MCF 10A (cell line): ENCODE measurements around the gene ZC3H11A. TPM values are rescaled to one million over a fixed set of nuclear protein-coding genes. Genes with fewer than 3 reads are reported as not detected.

Experiments
- BruUV-seq: library from RNA; stranded (reverse); fragments of 400-500 nt; replicated peaks from 2 replicates; lab custom pipeline; 2021; lab: Mats Ljungman, UMichigan
- CTCF ChIA-PET: fragments of 300-600 bp; sonication (Branson Sonifier 250); formaldehyde crosslinking; extraction: SDS; loops from one replicate; lab custom pipeline; 2021; ENCODE audit warnings: antibody characterized with exemption, inconsistent platforms; lab: Yijun Ruan, JAX
- POLR2A ChIA-PET: fragments of 300-600, 350-650 bp; sonication (Branson Sonifier 250); formaldehyde crosslinking; extraction: SDS; loops from one replicate; lab custom pipeline; 2020; ENCODE audit warnings: antibody characterized with exemption, inconsistent platforms; lab: Yijun Ruan, JAX
- DNase-seq: peaks from one replicate; pipeline ENCODE4 v3.0.0-alpha.2; 2018; ENCODE audit not compliant: unreplicated experiment
- H3K27ac Mint-ChIP-seq: one replicate; pipeline ENCODE4 v1.8.0; 2022; ENCODE audit warnings: mild to moderate bottlenecking, low read depth, mixed read lengths; ENCODE audit not compliant: unreplicated experiment
- H3K27me3 Mint-ChIP-seq: one replicate; pipeline ENCODE4 v1.8.0; 2022; ENCODE audit warnings: mixed read lengths; ENCODE audit not compliant: insufficient read depth, unreplicated experiment
- H3K36me3 Mint-ChIP-seq: one replicate; pipeline ENCODE4 v1.8.0; 2022; ENCODE audit warnings: mild to moderate bottlenecking, moderate library complexity, mixed read lengths; ENCODE audit not compliant: insufficient read depth, unreplicated experiment
- H3K4me1 Mint-ChIP-seq: one replicate; pipeline ENCODE4 v1.8.0; 2022; ENCODE audit warnings: mixed read lengths; ENCODE audit not compliant: insufficient read depth, unreplicated experiment
- H3K4me3 Mint-ChIP-seq: one replicate; pipeline ENCODE4 v1.8.0; 2022; ENCODE audit warnings: mild to moderate bottlenecking, moderate library complexity, mixed read lengths; ENCODE audit not compliant: unreplicated experiment
- H3K9me3 Mint-ChIP-seq: one replicate; pipeline ENCODE4 v1.8.0; 2022; ENCODE audit warnings: mixed read lengths; ENCODE audit not compliant: unreplicated experiment
- intact Hi-C: fragments of 100-400 bp; cut with micrococcal nuclease; formaldehyde crosslinking; loops from 2 replicates; pipeline ENCODE4 v1.14.1; 2022
- total RNA-seq: library from RNA; stranded (reverse); gene quantifications from 2 replicates; pipeline ENCODE4 v1.2.3, GENCODE V29; 2022
- TF ChIP-seq, protein P1 (sequence below): fragments of 200-600 bp; IDR thresholded peaks from one replicate; pipeline ENCODE4 v1.8.0; 2022; ENCODE audit warnings: antibody characterized with exemption, mild to moderate bottlenecking; ENCODE audit not compliant: unreplicated experiment

Gene ZC3H11A
- total RNA-seq, 1 experiment from 2014 or later: 156 TPM

DNA sequence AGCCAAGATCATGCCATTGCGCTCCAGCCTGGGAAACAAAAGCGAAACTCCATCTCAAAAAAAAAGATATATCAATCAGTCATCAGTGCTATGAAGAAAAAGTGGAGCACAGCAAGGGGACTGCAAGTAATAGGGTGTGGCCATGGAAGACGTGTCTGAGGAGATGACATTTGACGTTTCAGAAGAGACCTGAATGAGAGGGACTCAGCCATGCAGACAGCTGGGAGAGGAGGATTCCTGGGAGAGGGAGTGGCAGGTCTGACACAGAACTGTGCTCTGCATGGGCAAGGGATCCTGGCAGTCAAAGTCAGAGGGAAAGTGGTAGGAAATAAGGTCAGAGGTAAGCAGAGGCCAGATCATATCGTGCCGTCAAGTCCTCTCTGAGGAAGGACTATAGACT, 27.2 kb upstream of the ZC3H11A start:
- Mint-ChIP-seq H3K9me3 (no peaks in the 10 kb centered on the region), H3K27ac (peak overlapping the region; percentile 88), H3K4me1 (peaks cover 32% of the 10 kb centered on the region), H3K4me3 (peak overlapping the region; percentile 63), H3K36me3 (peaks cover 7% of the 10 kb centered on the region), H3K27me3 (no peaks in the 10 kb centered on the region)
- intact Hi-C loops: loop anchor here (2.0 kb wide), 1 partner anchor 17 kb away; no protein-coding TSS in a partner anchor
- ChIA-PET POLR2A (interaction anchor here (0.7 to 4.2 kb wide), 11 partner anchors 8 to 263 kb away, joined by 3 to 32 read pairs (median 10); partner anchors contain the start of genes ATP2B4, ZBED6 and ZC3H11A), CTCF (interaction anchor here (0.6 to 1.5 kb wide), 5 partner anchors 9 to 498 kb away, joined by 3 to 5 read pairs (median 4); no protein-coding TSS in a partner anchor)
- TF ChIP-seq, protein P1, sequence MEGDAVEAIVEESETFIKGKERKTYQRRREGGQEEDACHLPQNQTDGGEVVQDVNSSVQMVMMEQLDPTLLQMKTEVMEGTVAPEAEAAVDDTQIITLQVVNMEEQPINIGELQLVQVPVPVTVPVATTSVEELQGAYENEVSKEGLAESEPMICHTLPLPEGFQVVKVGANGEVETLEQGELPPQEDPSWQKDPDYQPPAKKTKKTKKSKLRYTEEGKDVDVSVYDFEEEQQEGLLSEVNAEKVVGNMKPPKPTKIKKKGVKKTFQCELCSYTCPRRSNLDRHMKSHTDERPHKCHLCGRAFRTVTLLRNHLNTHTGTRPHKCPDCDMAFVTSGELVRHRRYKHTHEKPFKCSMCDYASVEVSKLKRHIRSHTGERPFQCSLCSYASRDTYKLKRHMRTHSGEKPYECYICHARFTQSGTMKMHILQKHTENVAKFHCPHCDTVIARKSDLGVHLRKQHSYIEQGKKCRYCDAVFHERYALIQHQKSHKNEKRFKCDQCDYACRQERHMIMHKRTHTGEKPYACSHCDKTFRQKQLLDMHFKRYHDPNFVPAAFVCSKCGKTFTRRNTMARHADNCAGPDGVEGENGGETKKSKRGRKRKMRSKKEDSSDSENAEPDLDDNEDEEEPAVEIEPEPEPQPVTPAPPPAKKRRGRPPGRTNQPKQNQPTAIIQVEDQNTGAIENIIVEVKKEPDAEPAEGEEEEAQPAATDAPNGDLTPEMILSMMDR: no peak
- no TSS peak for BruUV-seq
- no peak for DNase-seq

- no peaks in the 10 kb centered on the region for H3K27me3 Mint-ChIP-seq
- TF ChIP-seq, protein P1: no peak
- DNase-seq: peak; percentile 99
- BruUV-seq: no TSS peak
- ChIA-PET POLR2A (interaction anchor here (0.5 to 4.2 kb wide), 28 partner anchors 9 to 526 kb away, joined by 3 to 32 read pairs (median 4); partner anchors contain the start of genes ATP2B4, BTG2, SOX13 and ZBED6), CTCF (interaction anchor here (0.6 to 1.5 kb wide), 10 partner anchors 14 to 736 kb away, joined by 3 to 4 read pairs (median 3); no protein-coding TSS in a partner anchor)
- H3K4me1 Mint-ChIP-seq: peaks cover 32% of the 10 kb centered on the region
- intact Hi-C loops: loop anchor here (1.0 to 2.0 kb wide), 2 partner anchors 19 to 27 kb away; no protein-coding TSS in a partner anchor
- H3K9me3 Mint-ChIP-seq: no peaks in the 10 kb centered on the region
- peak overlapping the region; percentile 88 for H3K27ac Mint-ChIP-seq
- peak overlapping the region; percentile 63 for H3K4me3 Mint-ChIP-seq
- peaks cover 7% of the 10 kb centered on the region for H3K36me3 Mint-ChIP-seq
Observed at GRCh38 chr1:203769505-203770343, 25.7 kb upstream of the ZC3H11A start.

DNA sequence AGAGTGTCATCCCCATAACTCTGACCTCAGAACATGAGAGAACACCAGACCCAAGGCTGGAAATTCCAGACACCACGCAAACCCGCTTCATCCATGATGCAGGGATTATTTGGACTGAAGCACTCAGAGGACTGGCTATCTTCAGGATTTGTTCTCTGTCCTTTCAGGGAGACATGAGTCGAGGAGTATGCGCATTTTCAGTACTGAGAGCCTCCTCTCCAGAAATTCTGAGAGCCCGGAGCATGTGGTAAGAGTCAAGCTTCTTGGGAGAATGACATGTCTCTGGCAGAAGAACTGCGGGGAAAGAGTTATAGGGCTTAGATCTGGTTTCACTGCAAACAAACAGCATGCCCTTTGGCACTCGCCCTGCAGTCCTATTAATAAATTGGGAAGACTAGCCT, 23.5 kb upstream of the ZC3H11A start:
- no peaks in the 10 kb centered on the region for H3K27me3 Mint-ChIP-seq
- H3K9me3 Mint-ChIP-seq: no peaks in the 10 kb centered on the region
- H3K36me3 Mint-ChIP-seq: peaks cover 7% of the 10 kb centered on the region
- H3K27ac Mint-ChIP-seq: no peak overlapping the region
- DNase-seq: no peak
- intact Hi-C loops: no loop called here
- POLR2A ChIA-PET: interaction anchor here (0.8 to 4.2 kb wide), 3 partner anchors 20 to 256 kb away, joined by 3 to 32 read pairs (median 19); partner anchors contain the start of genes ZBED6 and ZC3H11A
- H3K4me3 Mint-ChIP-seq: no peak overlapping the region
- CTCF ChIA-PET: interaction anchor here (0.5 to 1.9 kb wide), 6 partner anchors 19 to 301 kb away, joined by 3 to 10 read pairs (median 4); no protein-coding TSS in a partner anchor
- TF ChIP-seq, protein P1: no peak
- peaks cover 27% of the 10 kb centered on the region for H3K4me1 Mint-ChIP-seq
- BruUV-seq: no TSS peak

- BruUV-seq: no TSS peak
- DNase-seq: no peak
- Mint-ChIP-seq H3K4me3 (no peak overlapping the region), H3K27me3 (no peaks in the 10 kb centered on the region), H3K4me1 (peaks cover 27% of the 10 kb centered on the region), H3K27ac (no peak overlapping the region), H3K9me3 (no peaks in the 10 kb centered on the region), H3K36me3 (peaks cover 7% of the 10 kb centered on the region)
- POLR2A ChIA-PET: interaction anchor here (0.6 to 1.1 kb wide), 2 partner anchors 11 to 1438 kb away, joined by 3 to 4 read pairs; no protein-coding TSS in a partner anchor
- TF ChIP-seq, protein P1: no peak
- intact Hi-C loops: no loop called here
- CTCF ChIA-PET: interaction anchor here (0.6 to 1.9 kb wide), 5 partner anchors 18 to 269 kb away, joined by 3 to 10 read pairs (median 3); no protein-coding TSS in a partner anchor
Observed at GRCh38 chr1:203772836-203773235, 22.6 kb upstream of the ZC3H11A start.
